ENCODE results near the gene HIVEP2.

The HIVEP2 gene

GRCh38 chr6:142819603-142820337 is 125.2 kb downstream of the HIVEP2 start:
- TF ChIP-seq Cebpa-rat (IDR thresholded peaks at IDR 0.05) = no peak
- Histone ChIP-seq H3K4me2 (peak overlapping the region; percentile 65 to 95 (median 85)), H3K9me3 (replicated peaks in 1 of 11) (peaks cover 0 to 6% (median 4%) of the 10 kb centered on the region in 11 experiments; a peak in 3 of 22 replicates), H3K27ac (peak overlapping the region; percentile 33 to 55 (median 40); a peak in 19 of 22 replicates), H3K27me3 (no peaks in the 10 kb centered on the region), H3K36me3 (peaks cover 0 to 35% (median 21%) of the 10 kb centered on the region in 11 experiments; a peak in 15 of 22 replicates), H3K4me3 (peak overlapping the region; percentile 34 to 62 (median 48); a peak in 19 of 20 replicates), H3K4me1 (peaks cover 28 to 49% (median 44%) of the 10 kb centered on the region in 10 experiments), H4K20me1 (peaks cover 0 to 25% (median 0%) of the 10 kb centered on the region in 11 experiments; a peak in 4 of 22 replicates), H3K9ac (peak overlapping the region; percentile 4 to 62 (median 45); a peak in 17 of 22 replicates)

- Histone ChIP-seq H3K9ac (no peak overlapping the region), H3K36me3 (peaks cover 0 to 37% (median 20%) of the 10 kb centered on the region in 11 experiments; a peak in 14 of 22 replicates), H3K9me3 (replicated peaks in 1 of 11) (no peaks in the 10 kb centered on the region; a peak in 1 of 22 replicates), H3K27me3 (no peaks in the 10 kb centered on the region), H3K4me3 (no peak overlapping the region), H4K20me1 (peaks cover 0 to 30% (median 0%) of the 10 kb centered on the region in 11 experiments; a peak in 4 of 22 replicates), H3K4me2 (no peak overlapping the region), H3K4me1 (peaks cover 19 to 33% (median 26%) of the 10 kb centered on the region in 10 experiments), H3K27ac (no peak overlapping the region)
- no peak for TF ChIP-seq Cebpa-rat (IDR thresholded peaks at IDR 0.05)
Observed at GRCh38 chr6:142816486-142816885, 128.5 kb downstream of the HIVEP2 start.

- no peak for TF ChIP-seq Cebpa-rat (IDR thresholded peaks at IDR 0.05)
- H3K36me3 ChIP-seq = peaks cover 0 to 37% (median 23%) of the 10 kb centered on the region in 11 experiments; a peak in 14 of 22 replicates
- no peaks in the 10 kb centered on the region for H3K27me3 ChIP-seq
- peaks cover 16 to 29% (median 21%) of the 10 kb centered on the region in 10 experiments for H3K4me1 ChIP-seq
- H3K27ac ChIP-seq = no peak overlapping the region
- H3K9me3 ChIP-seq (replicated peaks in 1 of 11) = no peaks in the 10 kb centered on the region; a peak in 1 of 22 replicates
- H3K4me3 ChIP-seq = no peak overlapping the region
- no peak overlapping the region for H3K4me2 ChIP-seq
- H3K9ac ChIP-seq = no peak overlapping the region
- peaks cover 0 to 28% (median 0%) of the 10 kb centered on the region in 11 experiments; a peak in 3 of 22 replicates for H4K20me1 ChIP-seq
Observed at GRCh38 chr6:142816031-142816430, 128.9 kb downstream of the HIVEP2 start.

GRCh38 chr6:142811923-142812322 is 133.1 kb downstream of the HIVEP2 start:
- TF ChIP-seq Cebpa-rat (IDR thresholded peaks at IDR 0.05) = no peak
- no peaks in the 10 kb centered on the region for H3K27me3 ChIP-seq
- H3K4me3 ChIP-seq = no peak overlapping the region
- no peaks in the 10 kb centered on the region; a peak in 1 of 22 replicates for H3K9me3 ChIP-seq (replicated peaks in 1 of 11)
- H3K36me3 ChIP-seq = peaks cover 4 to 72% (median 49%) of the 10 kb centered on the region in 11 experiments; a peak in 18 of 22 replicates
- H3K9ac ChIP-seq = no peak overlapping the region
- no peaks in the 10 kb centered on the region for H3K4me1 ChIP-seq
- no peak overlapping the region for H3K4me2 ChIP-seq
- no peak overlapping the region for H3K27ac ChIP-seq
- H4K20me1 ChIP-seq = peaks cover 0 to 26% (median 0%) of the 10 kb centered on the region in 11 experiments; a peak in 3 of 22 replicates

- no peaks in the 10 kb centered on the region for H3K27me3 ChIP-seq
- H3K4me3 ChIP-seq = no peak overlapping the region
- H3K9me3 ChIP-seq (replicated peaks in 1 of 11) = no peaks in the 10 kb centered on the region; a peak in 1 of 22 replicates
- H3K36me3 ChIP-seq = peaks cover 4 to 74% (median 52%) of the 10 kb centered on the region in 11 experiments; a peak in 18 of 22 replicates
- H3K4me1 ChIP-seq = no peaks in the 10 kb centered on the region
- no peak overlapping the region for H3K4me2 ChIP-seq
- no peak overlapping the region for H3K27ac ChIP-seq
- H3K9ac ChIP-seq = no peak overlapping the region
- peaks cover 0 to 26% (median 0%) of the 10 kb centered on the region in 11 experiments; a peak in 4 of 22 replicates for H4K20me1 ChIP-seq
- TF ChIP-seq Cebpa-rat (IDR thresholded peaks at IDR 0.05) = no peak
Observed at GRCh38 chr6:142810952-142811514, 133.9 kb downstream of the HIVEP2 start.

GRCh38 chr6:142809947-142810346 is 135.0 kb downstream of the HIVEP2 start:
- Histone ChIP-seq H4K20me1 (peaks cover 0 to 28% (median 0%) of the 10 kb centered on the region in 11 experiments; a peak in 7 of 22 replicates), H3K36me3 (peaks cover 4 to 78% (median 50%) of the 10 kb centered on the region in 11 experiments; a peak in 18 of 22 replicates), H3K9ac (no peak overlapping the region), H3K4me1 (no peaks in the 10 kb centered on the region), H3K27me3 (no peaks in the 10 kb centered on the region), H3K27ac (no peak overlapping the region), H3K4me3 (no peak overlapping the region), H3K4me2 (no peak overlapping the region), H3K9me3 (replicated peaks in 1 of 11) (no peaks in the 10 kb centered on the region; a peak in 1 of 22 replicates)
- TF ChIP-seq Cebpa-rat (IDR thresholded peaks at IDR 0.05) = no peak

- no peaks in the 10 kb centered on the region; a peak in 1 of 22 replicates for H3K9me3 ChIP-seq (replicated peaks in 1 of 11)
- H3K27me3 ChIP-seq = no peaks in the 10 kb centered on the region
- no peak for TF ChIP-seq Cebpa-rat (IDR thresholded peaks at IDR 0.05)
- H3K4me2 ChIP-seq = no peak overlapping the region
- H3K9ac ChIP-seq = no peak overlapping the region
- no peaks in the 10 kb centered on the region for H3K4me1 ChIP-seq
- H3K27ac ChIP-seq = no peak overlapping the region
- no peak overlapping the region for H3K4me3 ChIP-seq
- H4K20me1 ChIP-seq = peaks cover 0 to 40% (median 3%) of the 10 kb centered on the region in 11 experiments; a peak in 8 of 22 replicates
- peaks cover 4 to 71% (median 49%) of the 10 kb centered on the region in 11 experiments; a peak in 18 of 22 replicates for H3K36me3 ChIP-seq
Observed at GRCh38 chr6:142808405-142809061, 136.4 kb downstream of the HIVEP2 start.

GRCh38 chr6:142805042-142805441 is 139.9 kb downstream of the HIVEP2 start:
- Histone ChIP-seq H4K20me1 (peaks cover 0 to 44% (median 3%) of the 10 kb centered on the region in 11 experiments; a peak in 8 of 22 replicates), H3K27ac (no peak overlapping the region), H3K4me1 (no peaks in the 10 kb centered on the region), H3K4me3 (no peak overlapping the region), H3K4me2 (no peak overlapping the region), H3K36me3 (peaks cover 4 to 61% (median 35%) of the 10 kb centered on the region in 11 experiments; a peak in 18 of 22 replicates), H3K9me3 (replicated peaks in 1 of 11) (no peaks in the 10 kb centered on the region), H3K9ac (no peak overlapping the region), H3K27me3 (no peaks in the 10 kb centered on the region)
- TF ChIP-seq Cebpa-rat (IDR thresholded peaks at IDR 0.05) = no peak

Data from BLaER1 treated with 17β-estradiol and CSF1 and Interleukin-3, amounts not matched to agents 10 nM and 100 nM (cell line).